ENCODE measurements around the gene CTNND1.

GRCh38 chr11:57773026-57773598 is 11.5 kb downstream of the CTNND1 start:
- TF ChIP-seq, protein P1, sequence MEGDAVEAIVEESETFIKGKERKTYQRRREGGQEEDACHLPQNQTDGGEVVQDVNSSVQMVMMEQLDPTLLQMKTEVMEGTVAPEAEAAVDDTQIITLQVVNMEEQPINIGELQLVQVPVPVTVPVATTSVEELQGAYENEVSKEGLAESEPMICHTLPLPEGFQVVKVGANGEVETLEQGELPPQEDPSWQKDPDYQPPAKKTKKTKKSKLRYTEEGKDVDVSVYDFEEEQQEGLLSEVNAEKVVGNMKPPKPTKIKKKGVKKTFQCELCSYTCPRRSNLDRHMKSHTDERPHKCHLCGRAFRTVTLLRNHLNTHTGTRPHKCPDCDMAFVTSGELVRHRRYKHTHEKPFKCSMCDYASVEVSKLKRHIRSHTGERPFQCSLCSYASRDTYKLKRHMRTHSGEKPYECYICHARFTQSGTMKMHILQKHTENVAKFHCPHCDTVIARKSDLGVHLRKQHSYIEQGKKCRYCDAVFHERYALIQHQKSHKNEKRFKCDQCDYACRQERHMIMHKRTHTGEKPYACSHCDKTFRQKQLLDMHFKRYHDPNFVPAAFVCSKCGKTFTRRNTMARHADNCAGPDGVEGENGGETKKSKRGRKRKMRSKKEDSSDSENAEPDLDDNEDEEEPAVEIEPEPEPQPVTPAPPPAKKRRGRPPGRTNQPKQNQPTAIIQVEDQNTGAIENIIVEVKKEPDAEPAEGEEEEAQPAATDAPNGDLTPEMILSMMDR (conservative IDR thresholded peaks at IDR 0.05; ENCODE audit: low read depth in 2 of 2): no peak
- no peak for TF ChIP-seq EZH2 (IDR thresholded peaks at IDR 0.05; ENCODE audit: low read depth, unreplicated experiment)
- no peak for TF ChIP-seq JUNB (IDR thresholded peaks at IDR 0.05; ENCODE audit: unreplicated experiment)
- no peak for TF ChIP-seq POLR2AphosphoS5 (IDR thresholded peaks at IDR 0.05; ENCODE audit: low read depth)

Data from GM23338 (cell line).